K562 (cell line): ENCODE measurements around the gene GABPB2. TPM values are rescaled to one million over a fixed set of nuclear protein-coding genes. Genes with fewer than 3 reads are reported as not detected.
A peak's percentile ranks its signal among the peaks of the same experiment; 100 is the strongest.

Experiments
- CHD1 ChIP-seq: fragments of 200-600 bp; sonication (generic); IDR thresholded peaks from one replicate; pipeline ENCODE4 v1.6.1; 2012; ENCODE audit warnings: mild to moderate bottlenecking, moderate library complexity, low read length, inconsistent platforms
- CHD7 ChIP-seq: fragments of 200-600 bp; sonication (generic); IDR thresholded peaks from one replicate; pipeline ENCODE4 v1.6.1; 2012; ENCODE audit warnings: mild to moderate bottlenecking, low read depth, low read length, inconsistent platforms
- CTBP1 ChIP-seq: fragments of 450-650 bp; IDR thresholded peaks from 2 replicates; pipeline ENCODE4 v1.6.1; 2016; ENCODE audit warnings: borderline replicate concordance
- DACH1 ChIP-seq: fragments of 450-650 bp; IDR thresholded peaks from 2 replicates; pipeline ENCODE4 v1.6.1; 2018; ENCODE audit not compliant: partially characterized antibody
- ELF2 ChIP-seq: fragments of 250-450 bp; sonication (Bioruptor Pico); IDR thresholded peaks from 2 replicates; pipeline ENCODE4 v1.5.0; 2021; ENCODE audit warnings: mild to moderate bottlenecking
- FOXA1 ChIP-seq: fragments of 450-650 bp; IDR thresholded peaks from 2 replicates; pipeline ENCODE4 v1.6.1; 2016; ENCODE audit warnings: mild to moderate bottlenecking, borderline replicate concordance
- GATAD2A ChIP-seq: fragments of 450-650 bp; IDR thresholded peaks from 2 replicates; pipeline ENCODE4 v1.6.1; 2017
- MTA3 ChIP-seq: fragments of 450-650 bp; formaldehyde crosslinking; IDR thresholded peaks from 2 replicates; pipeline ENCODE4 v1.6.1; 2017; ENCODE audit warnings: mild to moderate bottlenecking, borderline replicate concordance
- NFE2L1 ChIP-seq: fragments of 450-650 bp; IDR thresholded peaks from 2 replicates; pipeline ENCODE4 v1.6.1; 2016; ENCODE audit warnings: missing genetic modification characterization, low read depth, mild to moderate bottlenecking, missing compliant biosample characterization, moderate library complexity, borderline replicate concordance
- RHOXF2B ChIP-seq: fragments of 250-450 bp; sonication (Bioruptor Pico); conservative IDR thresholded peaks from 2 replicates; pipeline ENCODE4 v1.5.1; 2021
- SP1 ChIP-seq: sonication (generic); formaldehyde crosslinking; IDR thresholded peaks from 2 replicates; pipeline ENCODE4 v1.8.1; 2022; ENCODE audit warnings: mild to moderate bottlenecking, missing genetic modification reagents
- TEAD1 ChIP-seq, 2 experiments: fragments of 450-650 bp in 1 of 2; sonication (generic) in 1 of 2; formaldehyde crosslinking; IDR thresholded peaks; 2 replicates each; pipeline versions ENCODE4 v1.4.0 to v1.8.0; 2020 to 2022; ENCODE audit warnings: mild to moderate bottlenecking in 2 of 2, missing genetic modification reagents in 1 of 2
- ZNF277 ChIP-seq: fragments of 250-450 bp; sonication (Bioruptor Pico); IDR thresholded peaks from 2 replicates; pipeline ENCODE4 v1.8.0; 2022; ENCODE audit warnings: inconsistent platforms, mild to moderate bottlenecking, moderate library complexity, borderline replicate concordance
- ZNF408 ChIP-seq: fragments of 250-450 bp; sonication (Bioruptor Pico); IDR thresholded peaks from 2 replicates; pipeline ENCODE4 v1.4.0; 2020; ENCODE audit warnings: low read depth, mild to moderate bottlenecking, moderate library complexity
- ZNF431 ChIP-seq: sonication (generic); formaldehyde crosslinking; IDR thresholded peaks from 2 replicates; pipeline ENCODE4 v1.8.0; 2022; ENCODE audit warnings: mild to moderate bottlenecking, missing genetic modification reagents
- polyA plus RNA-seq, 8 experiments: library from polyadenylated mRNA; depleted of rRNA in 4 of 8; stranded (reverse) in 5 of 8; unstranded in 3 of 8; fragments of >200 nt; fragmentation: Nextera tagmentation in 2 of 8; fragmentation: Illumina TruSeq in 1 of 8; extraction: Ambion mirVana in 2 of 8; extraction: Trizol in 1 of 8; gene quantifications; 2 replicates each; pipeline versions ENCODE4 v1.2.1 to v1.2.3, GENCODE V29; 2011 to 2014; ENCODE audit warnings: inconsistent platforms in 1 of 8, missing spikeins in 1 of 8
- total RNA-seq, 7 experiments: library from RNA; depleted of rRNA in 6 of 7; stranded (reverse); fragments of >200 nt in 6 of 7; fragmentation: Illumina TruSeq in 2 of 7; extraction: Trizol in 2 of 7; gene quantifications; 2 replicates each; pipeline versions ENCODE4 v1.2.1 to v1.2.3, GENCODE V29; 2011 to 2021; ENCODE audit warnings: low replicate concordance in 1 of 7

The GABPB2 gene
- total and polyA plus RNA-seq, 9 of the 15 experiments (the other 6 are each of a cell fraction or from before 2014, with no cell fraction given): 2.2 to 13.3 (median 6.1) TPM

- no peak for TF ChIP-seq CHD7
- no peak for TF ChIP-seq NFE2L1 (tag)
- no peak for TF ChIP-seq RHOXF2B (CRISPR knock-in tag)
- TF ChIP-seq ELF2: 0 out of 2 replicates have a peak, but pooled peaks have one; percentile 41
- TF ChIP-seq CTBP1: peak; percentile 61; the same call in 1 of the 2 replicates
- no peak for TF ChIP-seq DACH1
- 0 out of 2 replicates have a peak, but pooled peaks have one; percentile 21 for TF ChIP-seq MTA3
- TF ChIP-seq GATAD2A: no peak
- TF ChIP-seq ZNF277 (CRISPR knock-in tag): no peak
- peak; percentile 29; the same call in 1 of the 2 replicates for TF ChIP-seq SP1 (CRISPR knock-in tag)
- TF ChIP-seq CHD1: no peak
- TF ChIP-seq FOXA1: no peak
- TF ChIP-seq ZNF431 (CRISPR knock-in tag): no peak
- no peak for TF ChIP-seq ZNF408 (CRISPR knock-in tag)
- peak in 1 of 2 experiments; percentile 53; a peak in 1 of 4 replicates for TF ChIP-seq TEAD1 (CRISPR knock-in tag; IDR thresholded peaks at IDR 0.05)
These were observed 7.7 kb upstream of the GABPB2 start (continued) for GRCh38 chr1:151062741-151063371.
